Large intestine (tissue), 3 donors: Measurements from ENCODE around the gene TTLL8. TPM values are rescaled to one million over a fixed set of nuclear protein-coding genes. Genes with fewer than 3 reads are reported as not detected.

Experiments
- DNase-seq, 2 donors: peaks; one replicate each; pipeline versions ENCODE4 v3.0.0 to v3.0.0-alpha.2; 2013
- H3K27ac ChIP-seq: one replicate; pipeline ENCODE4 v1.5.1; 2013; ENCODE audit warnings: low read length
- H3K27me3 ChIP-seq: 2 replicates; pipeline ENCODE4 v1.6.1; 2013; ENCODE audit warnings: low read length; ENCODE audit not compliant: control insufficient read depth, insufficient read depth
- H3K36me3 ChIP-seq: 2 replicates; pipeline ENCODE4 v1.6.1; 2013; ENCODE audit warnings: low read length; ENCODE audit not compliant: control insufficient read depth, insufficient read depth
- H3K4me1 ChIP-seq: one replicate; pipeline ENCODE4 v1.6.1; 2013; ENCODE audit warnings: low read length; ENCODE audit not compliant: control insufficient read depth, insufficient read depth
- H3K4me3 ChIP-seq: one replicate; pipeline ENCODE4 v1.5.1; 2013; ENCODE audit warnings: low read length
- H3K9me3 ChIP-seq: one replicate; pipeline ENCODE4 v1.6.1; 2013; ENCODE audit warnings: mild to moderate bottlenecking, low read depth, low read length, moderate library complexity; ENCODE audit not compliant: control insufficient read depth
- WGBS: methylation state at CpG from one replicate; pipeline ENCODE4 v1.1.5; 2013; ENCODE audit warnings: low lambda C conversion rate; ENCODE audit not compliant: insufficient coverage; 5-methylcytosine and 5-hydroxymethylcytosine counted together
- polyA plus RNA-seq: library from polyadenylated mRNA; unstranded; fragments of 120-200 nt; gene quantifications from one replicate; pipeline ENCODE4 v1.2.1, GENCODE V29; 2013

TTLL8 gene
- polyA plus RNA-seq, 1 donor, result not detected

- H3K27me3 ChIP-seq, result peaks cover 41% of the 10 kb centered on the region
- H3K36me3 ChIP-seq, result no peaks in the 10 kb centered on the region
- no peaks in the 10 kb centered on the region for H3K4me1 ChIP-seq
- no peak for DNase-seq
- WGBS, result no CpG with 5 or more reads among the region's 17 CpGs
- no peak overlapping the region for H3K27ac ChIP-seq
- no peaks in the 10 kb centered on the region for H3K9me3 ChIP-seq
- no peak overlapping the region for H3K4me3 ChIP-seq
Observed at GRCh38 chr22:50061824-50062355, 3.8 kb upstream of the TTLL8 start.

GRCh38 chr22:50061141-50061823 is 3.2 kb upstream of the TTLL8 start:
- Histone ChIP-seq H3K9me3 (no peaks in the 10 kb centered on the region), H3K27me3 (peaks cover 46% of the 10 kb centered on the region), H3K36me3 (no peaks in the 10 kb centered on the region), H3K4me1 (no peaks in the 10 kb centered on the region), H3K27ac (no peak overlapping the region), H3K4me3 (no peak overlapping the region)
- no peak for DNase-seq
- WGBS, result no CpG with 5 or more reads among the region's 27 CpGs

GRCh38 chr22:50060441-50061140 is 2.5 kb upstream of the TTLL8 start:
- WGBS, result no CpG with 5 or more reads among the region's 28 CpGs
- H3K9me3 ChIP-seq, result no peaks in the 10 kb centered on the region
- H3K36me3 ChIP-seq, result no peaks in the 10 kb centered on the region
- H3K4me1 ChIP-seq, result no peaks in the 10 kb centered on the region
- no peak overlapping the region for H3K27ac ChIP-seq
- H3K27me3 ChIP-seq, result peaks cover 46% of the 10 kb centered on the region
- DNase-seq, result no peak
- H3K4me3 ChIP-seq, result no peak overlapping the region

- Histone ChIP-seq H3K27ac (no peak overlapping the region), H3K27me3 (peaks cover 46% of the 10 kb centered on the region), H3K36me3 (no peaks in the 10 kb centered on the region), H3K4me1 (no peaks in the 10 kb centered on the region), H3K4me3 (no peak overlapping the region), H3K9me3 (no peaks in the 10 kb centered on the region)
- no CpG with 5 or more reads among the region's 7 CpGs for WGBS
- DNase-seq, result no peak
Observed at GRCh38 chr22:50059881-50060262, 1.8 kb upstream of the TTLL8 start.

DNA sequence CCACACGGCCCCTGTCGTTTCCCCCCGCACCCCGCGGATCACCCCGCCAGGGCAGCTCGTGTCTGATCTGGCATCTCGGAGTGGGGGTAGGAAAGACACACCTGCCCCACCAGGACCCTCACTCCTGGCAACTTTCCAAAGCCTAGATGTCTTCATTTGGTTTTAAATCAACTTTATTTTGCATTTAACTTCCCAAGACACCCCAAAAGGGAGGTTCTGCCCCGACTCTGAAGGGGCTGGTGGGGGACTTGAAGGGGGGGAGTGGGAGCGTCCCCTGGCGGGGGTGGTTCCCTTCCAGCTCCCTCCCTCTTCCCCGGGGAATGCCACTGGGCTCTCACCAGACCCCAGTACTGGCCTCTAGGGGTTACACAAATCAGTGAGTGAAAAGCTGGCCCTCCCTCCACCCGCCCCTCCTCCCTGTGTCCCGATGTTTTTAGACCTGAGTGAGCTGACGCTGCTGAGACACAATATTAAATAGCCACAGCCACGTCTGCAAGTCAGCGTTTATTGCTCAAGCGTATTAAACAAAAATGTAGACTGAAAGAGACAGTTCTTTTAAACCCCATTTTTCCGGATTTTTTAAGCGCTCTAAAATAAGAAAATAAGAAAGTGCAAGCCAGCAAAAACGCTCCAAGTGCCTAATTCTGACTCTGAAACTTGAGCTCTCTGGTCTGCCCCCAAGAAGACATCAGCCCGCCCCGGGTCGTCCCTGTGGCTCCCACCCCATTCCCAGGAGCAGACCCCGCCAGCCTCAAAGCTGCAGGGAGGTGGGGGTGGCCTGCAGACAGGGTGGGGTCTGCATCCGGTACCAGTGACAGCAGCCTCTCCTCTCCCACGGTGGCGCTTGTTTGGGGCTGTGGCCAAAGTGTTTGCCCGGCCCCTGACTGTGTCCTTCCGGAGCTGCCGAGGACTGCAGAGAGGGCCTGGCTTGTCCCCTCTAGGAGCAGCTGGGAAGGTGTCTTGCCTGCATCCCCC is 1.1 kb upstream of the TTLL8 start:
- Histone ChIP-seq H3K9me3 (no peaks in the 10 kb centered on the region), H3K27me3 (peaks cover 48% of the 10 kb centered on the region), H3K4me1 (no peaks in the 10 kb centered on the region), H3K36me3 (no peaks in the 10 kb centered on the region), H3K4me3 (no peak overlapping the region), H3K27ac (no peak overlapping the region)
- WGBS, result 6% methylated on average over 3 of the region's 31 CpGs
- DNase-seq, result no peak

GRCh38 chr22:50057278-50058060 is 629 bp downstream of the TTLL8 start:
- Histone ChIP-seq H3K4me1 (no peaks in the 10 kb centered on the region), H3K27ac (no peak overlapping the region), H3K27me3 (peaks cover 48% of the 10 kb centered on the region), H3K9me3 (no peaks in the 10 kb centered on the region), H3K36me3 (no peaks in the 10 kb centered on the region), H3K4me3 (no peak overlapping the region)
- WGBS, result no CpG with 5 or more reads among the region's 14 CpGs
- no peak for DNase-seq

- Histone ChIP-seq H3K36me3 (no peaks in the 10 kb centered on the region), H3K4me3 (no peak overlapping the region), H3K4me1 (no peaks in the 10 kb centered on the region), H3K27ac (no peak overlapping the region), H3K9me3 (no peaks in the 10 kb centered on the region), H3K27me3 (peaks cover 46% of the 10 kb centered on the region)
- no CpG with 5 or more reads among the region's 34 CpGs for WGBS
- DNase-seq, result no peak
Observed at GRCh38 chr22:50056214-50056972, 1.7 kb downstream of the TTLL8 start.

DNA sequence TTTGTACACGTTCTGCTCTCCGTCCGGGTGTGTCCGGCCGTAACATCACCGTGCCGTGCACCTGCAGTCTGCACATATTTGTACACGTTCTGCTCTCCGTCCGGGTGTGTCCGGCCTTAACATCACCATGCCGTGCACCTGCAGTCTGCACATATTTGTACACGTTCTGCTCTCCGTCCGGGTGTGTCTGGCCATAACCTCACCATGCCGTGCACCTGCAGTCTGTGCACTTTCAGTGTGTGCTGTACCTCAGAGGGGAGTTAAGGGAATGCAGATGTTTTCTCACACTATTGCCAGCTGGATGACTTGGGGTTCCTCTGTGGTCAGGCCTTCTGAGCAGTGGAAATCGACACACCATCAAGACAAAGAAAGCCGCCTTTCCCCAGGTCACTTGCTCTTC is 4.2 kb downstream of the TTLL8 start:
- Histone ChIP-seq H3K36me3 (no peaks in the 10 kb centered on the region), H3K4me3 (no peak overlapping the region), H3K27me3 (peaks cover 21% of the 10 kb centered on the region), H3K4me1 (no peaks in the 10 kb centered on the region), H3K27ac (no peak overlapping the region), H3K9me3 (no peaks in the 10 kb centered on the region)
- WGBS, result no CpG with 5 or more reads among the region's 18 CpGs
- no peak for DNase-seq

- 100% methylated on average over 1 of the region's 18 CpGs for WGBS
- no peaks in the 10 kb centered on the region for H3K36me3 ChIP-seq
- no peaks in the 10 kb centered on the region for H3K9me3 ChIP-seq
- no peak for DNase-seq
- H3K27me3 ChIP-seq, result peaks cover 8% of the 10 kb centered on the region
- no peak overlapping the region for H3K27ac ChIP-seq
- H3K4me1 ChIP-seq, result no peaks in the 10 kb centered on the region
- H3K4me3 ChIP-seq, result no peak overlapping the region
Observed at GRCh38 chr22:50051930-50052329, 6.2 kb downstream of the TTLL8 start.
